EL (cell line): ENCODE measurements around the gene PAGR1.
A peak's percentile ranks its signal among the peaks of the same experiment; 100 is the strongest.
"Not testable (repeated sequence)": the region's sequence is repeated elsewhere in the genome, so short reads cannot be mapped to it uniquely, and the experiment has no call there.

Experiments used
- DNase-seq: peaks from one replicate; pipeline ENCODE4 v3.0.0-alpha.2; 2016

PAGR1 gene

DNA sequence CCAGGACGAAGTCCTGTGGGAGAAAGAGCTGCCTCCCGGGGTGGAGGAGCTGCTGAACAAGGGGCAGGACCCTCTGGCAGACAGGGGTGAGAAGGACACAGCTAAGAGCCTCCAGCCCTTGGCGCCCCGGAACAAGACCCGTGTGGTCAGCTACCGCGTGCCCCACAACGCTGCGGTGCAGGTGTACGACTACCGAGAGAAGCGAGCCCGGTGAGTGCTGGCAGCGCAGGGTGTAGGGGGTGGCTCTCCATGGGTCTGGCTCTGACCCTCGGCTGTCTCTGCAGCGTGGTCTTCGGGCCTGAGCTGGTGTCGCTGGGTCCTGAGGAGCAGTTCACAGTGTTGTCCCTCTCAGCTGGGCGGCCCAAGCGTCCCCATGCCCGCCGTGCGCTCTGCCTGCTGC is 25.7 kb downstream of the PAGR1 start:
- no peak for DNase-seq

DNA sequence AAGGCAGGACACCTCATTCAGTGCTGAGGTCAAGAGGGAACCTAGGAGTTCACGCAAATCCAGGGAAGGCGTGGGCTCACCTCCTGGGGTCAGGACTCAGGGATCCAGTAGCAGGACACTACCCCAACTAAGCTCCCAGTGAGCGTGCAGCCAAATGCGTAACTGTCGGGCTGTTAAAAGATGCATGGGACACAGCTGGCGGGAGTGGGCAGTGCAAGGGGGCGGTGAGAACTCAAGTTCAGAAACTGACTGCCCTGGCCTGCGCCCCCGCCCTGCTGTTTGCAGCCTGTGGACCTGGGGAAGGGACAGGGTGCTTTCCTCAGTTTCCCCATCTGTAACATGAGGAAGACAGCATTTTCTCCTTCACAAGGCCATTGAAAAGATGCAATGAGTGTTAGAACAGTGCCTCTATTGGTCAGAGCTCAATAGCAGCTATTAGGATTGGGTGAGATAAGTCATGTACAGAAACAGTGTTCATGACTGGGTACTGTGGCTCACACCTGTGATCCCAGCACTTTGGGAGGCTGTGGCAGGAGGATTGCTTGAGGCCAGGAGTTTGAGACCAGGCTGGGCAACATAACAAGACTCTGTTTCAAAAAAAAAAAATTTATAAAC is 26.9 kb downstream of the PAGR1 start:
- DNase-seq, result no peak

DNA sequence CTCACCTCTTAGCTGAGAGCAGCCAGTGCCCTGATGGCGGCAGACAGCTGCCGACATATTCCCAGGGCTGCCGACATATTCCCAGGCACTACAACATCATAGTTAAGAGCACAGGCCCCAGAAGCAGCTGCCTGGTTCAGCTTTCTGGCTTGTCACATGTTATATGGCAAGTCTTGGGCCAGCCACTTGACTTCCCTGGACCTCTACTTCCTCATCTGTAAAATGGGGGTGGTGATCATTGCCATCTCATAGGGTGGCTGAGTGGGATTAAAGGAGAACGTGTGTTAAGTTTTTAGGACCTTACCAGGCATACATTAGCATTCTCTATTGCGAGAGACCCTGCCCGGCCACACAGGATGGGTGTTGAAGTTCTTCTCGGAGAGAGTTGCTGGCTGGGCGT is 28.0 kb downstream of the PAGR1 start:
- DNase-seq, result no peak

DNA sequence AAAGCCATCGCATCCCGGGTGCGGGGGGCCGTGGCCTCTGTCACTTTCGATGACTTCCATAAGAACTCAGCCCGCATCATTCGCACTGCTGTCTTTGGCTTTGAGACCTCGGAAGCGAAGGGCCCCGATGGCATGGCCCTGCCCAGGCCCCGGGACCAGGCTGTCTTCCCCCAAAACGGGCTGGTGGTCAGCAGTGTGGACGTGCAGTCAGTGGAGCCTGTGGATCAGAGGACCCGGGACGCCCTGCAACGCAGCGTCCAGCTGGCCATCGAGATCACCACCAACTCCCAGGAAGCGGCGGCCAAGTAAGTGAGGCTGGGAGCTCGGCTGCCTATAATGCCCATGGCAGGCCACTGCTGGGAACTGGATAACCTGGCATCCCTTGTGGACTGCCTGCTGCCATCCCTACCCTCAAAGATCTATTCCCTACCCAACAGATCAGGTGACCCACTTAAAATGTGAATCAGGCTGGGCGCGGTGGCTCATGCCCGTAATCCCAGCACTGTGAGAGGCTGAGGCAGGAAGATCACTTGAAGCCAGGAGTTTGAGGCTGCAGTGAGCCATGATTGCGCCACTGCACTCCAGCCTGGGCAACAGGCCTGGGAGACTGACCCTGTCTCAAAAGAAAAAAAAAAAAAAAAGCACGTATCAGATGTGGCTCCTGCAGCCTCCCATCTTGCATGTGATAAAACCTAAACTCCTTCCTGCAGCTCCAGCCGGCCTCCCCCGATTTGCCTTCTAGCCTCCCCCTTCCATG is 28.8 kb downstream of the PAGR1 start:
- no peak for DNase-seq

DNA sequence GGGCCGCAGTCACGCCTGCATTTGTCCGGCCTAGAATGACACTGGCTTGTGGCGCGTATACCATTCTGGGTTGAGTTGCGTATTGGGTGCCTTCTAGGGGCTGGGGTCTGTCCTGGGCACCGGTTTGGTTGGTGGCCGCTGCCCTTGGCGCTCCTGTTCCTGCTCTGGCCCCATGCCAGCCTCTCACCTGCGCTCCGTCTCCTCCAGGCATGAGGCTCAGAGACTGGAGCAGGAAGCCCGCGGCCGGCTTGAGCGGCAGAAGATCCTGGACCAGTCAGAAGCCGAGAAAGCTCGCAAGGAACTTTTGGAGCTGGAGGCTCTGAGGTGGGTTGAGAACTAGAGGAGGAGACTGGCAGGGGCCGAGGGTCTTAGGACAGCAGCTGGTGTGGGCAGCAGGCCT is 29.7 kb downstream of the PAGR1 start:
- DNase-seq, result no peak

DNA sequence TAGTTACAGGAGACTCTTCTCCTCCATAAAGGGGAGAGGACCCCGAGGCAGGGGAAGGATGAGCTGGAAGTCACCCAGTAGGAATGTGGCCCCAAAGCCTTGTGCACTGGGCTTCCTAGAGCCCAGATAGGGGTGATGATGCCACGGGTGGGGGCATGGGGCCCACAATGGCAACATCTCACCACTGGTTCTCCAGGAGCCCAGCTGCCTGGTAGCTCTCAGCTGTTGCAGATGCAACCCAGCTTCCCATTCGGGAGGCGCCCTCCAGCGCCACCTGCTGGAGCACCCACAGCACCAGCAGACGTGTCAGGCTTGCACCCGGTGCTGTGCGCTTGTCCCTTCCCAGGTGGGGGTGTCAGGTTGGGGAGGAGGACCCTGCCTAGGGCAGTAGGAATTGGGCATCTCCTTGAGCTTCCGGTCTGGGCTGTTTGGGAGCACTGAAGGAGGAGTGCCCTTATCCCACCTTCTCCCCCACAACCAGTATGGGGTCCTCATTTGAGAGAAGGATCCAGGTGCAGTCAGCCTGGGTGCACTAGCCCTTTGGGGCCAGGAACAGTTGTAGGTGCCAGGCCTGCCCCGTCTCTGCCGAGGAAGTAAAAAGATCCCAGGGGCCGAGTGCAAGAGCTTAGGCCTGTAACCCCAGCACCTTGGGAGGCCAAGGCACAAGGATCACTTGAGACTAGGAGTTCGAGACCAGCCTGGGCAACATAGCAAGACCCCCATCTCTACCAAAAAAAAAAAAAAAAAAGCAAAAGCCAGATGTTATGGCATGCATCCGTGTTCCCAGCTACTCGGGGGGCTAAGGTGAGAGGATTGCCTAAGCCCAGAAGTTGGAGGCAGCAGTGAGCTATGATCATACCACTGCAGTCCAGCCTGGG is 32.7 kb downstream of the PAGR1 start:
- DNase-seq, result peak; percentile 64

DNA sequence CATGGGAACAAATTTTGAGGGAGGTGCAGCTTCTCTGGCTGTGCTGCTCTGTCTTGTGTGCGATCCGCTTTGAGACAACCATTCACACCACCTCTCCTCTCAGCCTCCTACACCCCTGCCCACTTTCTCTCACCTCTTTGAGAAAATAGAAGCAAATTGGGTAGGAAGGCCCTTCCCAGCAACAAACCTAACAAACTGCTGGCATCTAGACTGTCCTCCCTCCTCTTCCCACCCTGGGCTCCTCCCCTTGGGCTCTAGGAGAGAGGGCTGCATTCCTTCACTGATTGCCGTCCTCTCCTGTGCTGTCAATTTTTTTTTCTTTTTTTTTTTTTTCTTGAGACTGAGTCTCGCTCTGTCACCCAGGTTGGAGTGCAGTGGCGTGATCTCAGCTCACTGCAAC is 33.6 kb downstream of the PAGR1 start:
- no peak for DNase-seq

DNA sequence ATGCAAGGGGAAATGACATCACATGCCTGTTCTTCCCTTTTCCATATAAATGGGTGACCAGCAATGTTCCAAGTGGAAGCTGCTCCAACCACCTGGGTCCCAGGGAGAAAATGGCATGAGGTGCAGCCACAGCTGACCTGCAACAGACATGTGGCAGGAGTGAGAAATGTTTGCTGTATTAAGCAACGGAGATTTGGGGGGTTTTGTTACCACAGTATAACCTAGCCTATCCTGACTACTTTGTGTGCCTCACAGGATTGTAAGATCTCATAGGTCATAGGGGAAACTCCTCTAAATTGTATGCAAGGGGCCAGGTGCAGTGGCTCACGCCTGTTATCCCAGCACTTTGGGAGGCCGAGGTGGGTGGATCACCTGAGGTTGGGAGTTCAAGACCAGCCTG is 35.0 kb downstream of the PAGR1 start:
- no peak for DNase-seq

DNA sequence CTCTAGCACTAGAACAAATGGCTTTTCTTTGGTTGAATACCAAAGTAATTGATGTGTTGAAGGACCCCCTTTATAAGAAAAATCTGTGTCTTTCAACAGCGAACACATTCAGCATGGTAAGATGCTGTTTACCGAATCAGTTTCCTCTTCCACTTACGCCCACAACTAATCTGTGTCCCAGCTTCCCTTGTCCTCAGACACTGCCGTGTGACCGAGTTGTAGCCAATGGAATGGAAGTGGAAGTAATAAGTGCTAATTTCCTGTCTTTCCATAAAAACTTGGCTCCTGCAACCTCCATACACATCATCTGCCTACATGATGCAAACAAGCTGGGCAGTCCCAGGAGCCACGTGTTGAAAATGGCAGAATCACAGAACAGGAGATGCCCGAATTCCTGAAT is 36.7 kb downstream of the PAGR1 start:
- DNase-seq, result no peak

DNA sequence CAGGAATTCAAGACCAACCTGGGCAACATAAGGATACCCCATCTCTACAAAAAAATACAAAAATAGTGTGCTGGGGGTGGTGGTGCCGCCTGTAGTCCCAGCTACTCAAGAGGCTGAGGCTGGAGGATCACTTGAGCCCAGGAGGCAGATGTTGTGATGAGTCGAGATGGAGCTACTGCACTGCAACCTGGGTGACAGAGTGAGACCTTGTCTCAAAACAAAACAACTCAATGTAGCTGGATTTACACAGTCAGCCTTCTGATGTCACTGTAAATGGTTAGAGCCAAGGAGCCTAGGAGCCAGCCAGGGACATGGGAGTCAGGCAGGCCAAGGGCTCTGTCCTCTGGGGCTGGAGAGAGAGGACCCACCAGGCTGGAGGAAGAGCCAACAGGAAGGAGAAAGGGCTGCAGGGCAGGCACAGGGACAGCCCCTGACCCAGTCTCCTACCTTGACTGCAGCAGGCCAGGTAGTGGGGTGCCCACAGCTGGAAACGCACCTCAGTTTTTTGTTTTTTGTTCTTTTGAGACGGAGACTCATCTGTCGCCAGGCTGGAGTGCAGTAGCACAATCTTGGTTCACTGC is 38.7 kb downstream of the PAGR1 start:
- DNase-seq, result no peak

DNA sequence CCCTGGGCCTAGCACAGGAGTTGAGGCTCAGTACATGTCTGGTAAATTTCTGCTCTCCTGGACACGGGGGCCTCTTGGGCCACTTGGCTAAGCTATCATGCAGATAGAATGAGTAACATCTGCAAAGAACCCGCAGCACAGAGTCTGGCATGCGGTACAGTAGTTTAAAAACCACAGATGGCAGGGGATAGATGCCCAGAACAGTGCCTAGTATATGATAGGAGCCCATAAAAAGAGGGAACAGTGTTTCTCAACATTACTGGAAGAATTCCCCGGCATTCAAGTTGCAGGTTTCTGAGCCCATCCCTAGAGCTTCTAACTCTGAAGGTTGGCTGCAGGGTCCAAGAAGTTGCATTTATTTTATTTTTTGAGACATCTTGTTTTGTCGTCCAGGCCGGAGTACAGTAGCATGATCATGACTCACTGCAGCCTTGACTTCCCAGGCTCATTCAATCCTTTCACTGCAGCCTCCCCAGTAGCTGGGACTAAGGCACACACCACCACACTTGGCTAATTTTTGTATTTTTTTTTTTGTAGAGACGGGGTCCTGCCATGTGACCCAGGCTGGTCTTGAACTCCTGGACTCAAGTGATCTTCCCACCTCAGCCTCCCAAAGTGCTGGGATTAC is 41.3 kb downstream of the PAGR1 start:
- DNase-seq, result peak; percentile 75

DNA sequence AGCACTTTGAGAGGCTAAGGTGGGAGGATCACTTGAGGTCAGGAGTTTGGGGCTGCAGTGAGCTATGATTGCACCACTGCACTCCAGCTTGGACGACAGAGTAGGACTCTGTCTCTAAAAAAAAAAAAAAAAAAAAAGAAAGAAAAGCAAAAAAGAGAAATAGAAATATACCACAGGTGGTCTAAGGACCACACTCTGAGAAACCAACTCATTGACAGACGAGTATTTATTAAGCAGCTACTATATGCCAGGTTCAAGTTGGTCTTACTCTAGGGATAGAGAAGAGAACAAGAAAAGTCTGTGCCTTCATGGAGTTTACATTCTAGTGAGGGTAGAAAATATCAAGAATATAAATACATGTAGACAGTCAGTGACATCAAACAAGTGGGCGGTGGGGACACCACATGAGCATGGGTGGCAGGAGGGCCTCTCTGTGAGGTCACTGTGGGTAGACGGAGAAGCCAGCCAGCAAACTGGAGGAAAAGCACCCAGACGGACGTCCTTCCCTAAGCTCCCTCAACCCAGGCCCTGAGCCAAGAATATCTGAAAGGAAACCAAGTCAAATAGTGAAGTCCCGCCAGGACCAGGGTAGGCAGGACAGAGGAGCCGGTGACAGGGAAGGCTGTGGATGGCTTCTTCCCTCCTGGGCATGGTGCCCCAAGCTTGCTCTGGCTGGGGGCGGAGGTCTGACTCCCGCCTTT is 42.3 kb downstream of the PAGR1 start:
- no peak for DNase-seq

DNA sequence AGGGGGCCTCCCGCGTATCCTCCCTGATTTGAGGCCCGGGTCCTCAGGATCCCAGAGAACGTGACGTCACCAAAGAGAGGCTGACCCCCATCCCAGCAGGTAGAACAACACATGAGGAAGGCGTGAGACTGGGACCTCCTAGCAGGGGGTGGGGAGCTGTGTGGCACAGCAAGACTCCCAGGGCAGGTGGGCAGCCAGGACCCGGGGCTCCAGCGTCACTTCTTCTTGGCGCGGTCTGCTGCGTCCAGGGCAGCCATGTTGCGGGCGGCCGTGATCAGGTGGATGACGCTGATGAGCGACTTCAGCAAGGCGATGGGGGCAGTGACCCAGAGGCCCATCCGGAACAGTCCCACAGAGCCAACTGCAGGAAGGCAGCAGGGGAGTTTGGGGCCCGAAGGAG is 43.0 kb downstream of the PAGR1 start:
- DNase-seq, result no peak

DNA sequence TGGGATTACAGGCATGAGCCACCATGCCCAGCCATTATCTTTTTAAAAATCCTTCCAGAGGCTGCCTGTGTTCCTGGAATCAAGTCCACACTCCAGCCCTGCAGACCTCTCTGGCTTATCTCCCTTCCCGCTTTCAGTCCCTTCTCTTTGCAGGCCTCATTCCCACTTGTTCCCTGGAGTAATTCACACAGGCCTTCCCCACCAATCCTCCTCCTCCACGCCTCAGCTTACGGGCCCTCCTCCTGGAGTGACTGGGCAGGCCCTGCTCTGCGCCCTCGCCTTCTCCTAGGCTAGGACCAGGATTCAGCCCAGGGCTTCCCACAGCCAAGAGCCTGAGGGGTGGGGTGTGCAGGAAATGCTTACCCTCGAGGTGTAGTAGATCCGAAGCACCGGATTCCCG is 44.3 kb downstream of the PAGR1 start:
- DNase-seq, result no peak

DNA sequence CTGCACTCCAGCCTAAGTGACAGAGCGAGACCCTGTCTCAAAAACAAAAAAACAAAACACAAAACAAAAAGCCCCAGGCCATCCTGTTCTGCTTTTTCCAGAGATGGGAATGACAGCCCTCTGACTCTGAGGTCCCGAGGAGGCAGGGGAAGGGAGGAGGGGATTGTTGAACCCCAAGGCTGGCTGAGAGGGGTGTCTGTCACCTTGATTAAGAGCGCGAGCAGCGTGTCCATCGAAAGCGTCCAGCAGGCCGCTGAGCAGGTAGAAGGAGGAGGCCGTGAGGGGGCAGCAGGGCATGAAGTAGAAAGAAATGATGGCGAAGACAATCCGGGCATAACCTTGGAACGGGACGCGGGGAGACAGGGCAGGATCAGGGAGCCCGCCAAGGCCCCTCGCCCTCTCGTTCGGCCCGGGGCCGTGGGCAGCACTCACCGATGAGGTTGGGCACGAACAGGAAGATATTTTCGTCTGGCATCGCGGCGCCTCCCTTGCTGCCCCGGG is 46.5 kb downstream of the PAGR1 start:
- DNase-seq, result peak; percentile 28

DNA sequence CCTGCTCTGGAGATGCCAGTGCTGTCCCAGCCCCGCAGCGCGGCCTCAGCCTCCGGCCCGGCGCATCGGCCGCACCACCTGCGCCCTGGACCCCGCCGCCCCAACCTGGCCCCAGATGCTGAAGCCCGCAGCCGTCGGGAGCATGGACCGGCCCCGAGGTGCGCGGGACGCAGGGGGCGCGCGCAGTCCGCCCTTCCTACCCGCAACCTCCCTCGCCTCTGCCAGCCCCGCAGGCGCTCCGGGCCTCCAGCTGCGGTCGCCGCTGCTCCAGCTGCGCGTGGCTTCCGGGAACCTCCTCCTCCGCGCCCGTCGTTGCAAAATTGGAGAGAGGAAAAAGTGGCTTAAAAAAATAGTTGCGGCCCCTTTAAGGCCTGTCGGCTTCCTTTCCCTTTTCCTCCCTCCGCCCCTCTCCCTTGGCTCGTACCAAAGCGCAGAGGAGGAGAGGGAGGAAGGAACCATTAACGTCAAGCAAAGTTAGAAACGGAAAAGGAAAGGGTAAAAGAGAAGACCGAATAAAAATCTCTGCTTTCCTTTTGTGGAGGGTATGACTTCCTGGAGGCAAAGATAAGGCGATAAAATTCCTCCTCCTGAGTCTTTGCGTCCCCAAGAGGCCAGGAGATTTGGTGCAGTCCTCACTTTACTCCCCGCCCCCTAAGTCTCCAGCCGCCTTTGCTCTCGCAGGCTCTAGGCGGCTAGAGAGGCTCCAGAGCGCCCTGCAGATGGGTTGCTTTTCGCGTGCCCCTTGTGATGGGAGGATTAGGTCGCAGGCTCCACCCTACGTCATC is 47.1 kb downstream of the PAGR1 start, which contains the start of gene CDIPT:
TSS of gene CDIPT (minus strand) at position 343 of the 785 bp plus-strand sequence. CDS start 369 bp downstream, outside the sequence.
- DNase-seq, result peak; percentile 95

DNA sequence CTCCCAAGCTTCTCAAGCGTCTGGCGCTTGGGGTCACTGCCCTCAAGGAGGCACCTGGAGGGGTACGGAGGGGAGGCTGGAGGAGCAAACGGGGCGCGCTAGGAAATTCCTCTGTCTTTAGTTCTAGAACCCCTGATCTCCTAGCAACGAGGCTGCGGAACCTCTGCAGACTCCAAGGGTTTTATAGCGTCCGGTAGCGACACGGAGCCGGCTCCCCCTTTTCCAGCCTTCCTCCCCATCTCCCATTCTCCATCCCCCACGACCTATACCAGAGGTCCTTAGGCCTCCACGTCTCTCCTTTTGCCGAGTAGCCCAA is 47.7 kb downstream of the PAGR1 start:
- DNase-seq, result no peak

DNA sequence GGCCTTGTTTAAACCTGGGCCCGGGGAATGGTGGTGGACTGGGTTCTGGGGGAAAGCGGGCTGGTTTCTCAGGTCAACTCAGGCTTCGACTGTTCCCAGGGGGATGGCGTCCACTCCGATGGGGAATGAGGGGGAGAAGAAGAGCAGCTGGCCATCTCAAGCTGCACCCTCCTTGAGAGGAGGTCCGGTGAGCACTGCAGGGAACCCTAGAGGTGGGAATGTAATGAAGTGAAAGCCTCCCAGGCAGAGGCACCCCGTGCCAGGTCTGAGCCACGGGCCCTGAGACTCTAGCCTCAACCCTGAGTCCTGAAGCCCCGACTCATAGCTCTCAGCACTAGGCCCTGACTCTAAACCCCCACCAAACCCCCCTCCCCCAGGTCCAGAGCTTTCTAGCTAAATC is 48.3 kb downstream of the PAGR1 start:
- DNase-seq, result no peak

DNA sequence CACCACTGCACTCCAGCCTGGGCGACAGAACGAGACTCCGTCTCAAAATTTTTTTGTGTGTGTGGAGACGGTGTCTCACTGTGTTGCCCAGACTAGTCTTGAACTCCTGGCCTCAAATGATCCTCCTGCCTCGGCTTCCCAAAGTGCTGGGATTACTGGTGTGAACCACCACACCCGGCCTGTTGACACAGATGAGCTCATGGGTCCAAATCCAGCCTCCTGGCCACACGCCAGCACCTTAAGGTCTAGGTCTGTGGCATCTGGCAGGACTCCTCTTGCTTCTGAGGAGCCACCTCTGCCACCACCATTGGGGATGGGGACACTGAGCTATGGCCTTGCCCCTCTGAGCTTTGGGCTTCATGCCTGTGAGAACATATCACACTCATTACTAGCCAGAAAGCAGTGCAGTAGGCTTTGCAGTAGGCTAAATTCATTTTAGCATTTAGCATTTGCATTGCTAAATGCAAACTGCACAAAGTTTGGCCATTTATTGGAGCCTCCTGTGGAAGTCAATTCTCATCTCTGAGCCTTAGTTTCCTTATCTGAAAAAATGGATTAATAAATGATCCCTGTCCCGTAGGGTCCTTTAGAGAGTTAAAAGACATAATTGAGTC is 52.6 kb downstream of the PAGR1 start:
- no peak for DNase-seq

DNA sequence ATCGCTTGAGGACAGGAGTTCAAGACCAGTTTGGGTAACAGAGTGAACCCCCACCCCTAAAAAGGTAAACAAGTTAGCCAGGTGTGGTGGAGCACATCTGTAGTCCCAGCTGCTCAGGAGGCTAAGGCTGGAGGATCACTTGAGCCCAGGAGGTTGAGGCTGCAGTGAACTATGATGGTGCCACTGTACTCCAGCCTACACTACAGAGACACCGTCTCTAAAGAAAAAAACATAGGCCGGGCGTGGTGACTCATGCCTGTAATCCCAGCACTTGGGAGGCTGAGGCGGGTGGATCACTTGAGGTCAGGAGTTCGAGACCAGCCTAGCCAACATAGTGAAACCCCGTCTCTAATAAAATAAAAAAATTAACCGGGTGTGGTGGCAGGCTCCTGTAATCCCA is 53.1 kb downstream of the PAGR1 start:
- not testable (repeated sequence) for DNase-seq
